Duodenal mucosa (tissue), 2 donors: ENCODE data around the gene RBM20.
"Not testable (repeated sequence)": the region's sequence is repeated elsewhere in the genome, so short reads cannot be mapped to it uniquely, and the experiment has no call there.

Experiments
- H3K27ac ChIP-seq: one replicate; pipeline ENCODE4 v1.7.0; 2013; ENCODE audit warnings: low read depth, low read length
- H3K27me3 ChIP-seq, 2 donors: one replicate each; pipeline ENCODE4 v1.7.0; 2013; ENCODE audit warnings: low read length in 2 of 2, control low read depth in 1 of 2; ENCODE audit not compliant: insufficient read depth in 2 of 2, control insufficient read depth in 1 of 2
- H3K36me3 ChIP-seq, 2 donors: one replicate each; pipeline ENCODE4 v1.7.0; 2013; ENCODE audit warnings: low read length in 2 of 2, control low read depth in 1 of 2; ENCODE audit not compliant: insufficient read depth in 2 of 2, control insufficient read depth in 1 of 2
- H3K4me1 ChIP-seq, 2 donors: one replicate each; pipeline ENCODE4 v1.7.0; 2013; ENCODE audit warnings: low read length in 2 of 2, control low read depth in 1 of 2; ENCODE audit not compliant: insufficient read depth in 2 of 2, control insufficient read depth in 1 of 2
- H3K4me3 ChIP-seq, 2 donors: one replicate each; pipeline ENCODE4 v1.7.0; 2013; ENCODE audit warnings: low read length in 2 of 2, low read depth in 1 of 2
- H3K9ac ChIP-seq, 2 donors: one replicate each; pipeline ENCODE4 v1.7.0; 2013; ENCODE audit warnings: low read length in 2 of 2, low read depth in 1 of 2
- H3K9me3 ChIP-seq, 2 donors: one replicate each; pipeline ENCODE4 v1.7.0; 2013; ENCODE audit warnings: low read length in 2 of 2, control low read depth in 1 of 2; ENCODE audit not compliant: control insufficient read depth in 1 of 2

The RBM20 gene

GRCh38 chr10:110613341-110613995, 30.7 kb upstream of the RBM20 start:
- Histone ChIP-seq H3K9me3 (no peaks in the 10 kb centered on the region), H3K4me3 (no peak overlapping the region), H3K4me1 (no peaks in the 10 kb centered on the region), H3K27ac (no peak overlapping the region), H3K36me3 (no peaks in the 10 kb centered on the region), H3K27me3 (no peaks in the 10 kb centered on the region), H3K9ac (no peak overlapping the region)

- H3K9me3 ChIP-seq, result no peaks in the 10 kb centered on the region
- H3K36me3 ChIP-seq, result no peaks in the 10 kb centered on the region
- no peaks in the 10 kb centered on the region for H3K4me1 ChIP-seq
- no peak overlapping the region for H3K4me3 ChIP-seq
- H3K27ac ChIP-seq, result no peak overlapping the region
- H3K9ac ChIP-seq, result no peak overlapping the region
- H3K27me3 ChIP-seq, result no peaks in the 10 kb centered on the region
Measured at GRCh38 chr10:110613996-110614495, 30.1 kb upstream of the RBM20 start.

GRCh38 chr10:110615057-110615747, 28.9 kb upstream of the RBM20 start:
- Histone ChIP-seq H3K4me3 (no peak overlapping the region), H3K9me3 (no peaks in the 10 kb centered on the region), H3K4me1 (no peaks in the 10 kb centered on the region), H3K27me3 (no peaks in the 10 kb centered on the region), H3K9ac (no peak overlapping the region), H3K36me3 (no peaks in the 10 kb centered on the region), H3K27ac (no peak overlapping the region)

- no peak overlapping the region for H3K27ac ChIP-seq
- H3K9me3 ChIP-seq, result no peaks in the 10 kb centered on the region
- H3K4me1 ChIP-seq, result no peaks in the 10 kb centered on the region
- H3K9ac ChIP-seq, result no peak overlapping the region
- no peaks in the 10 kb centered on the region for H3K36me3 ChIP-seq
- no peak overlapping the region for H3K4me3 ChIP-seq
- no peaks in the 10 kb centered on the region for H3K27me3 ChIP-seq
Measured at GRCh38 chr10:110616493-110617033, 27.6 kb upstream of the RBM20 start.

- H3K9ac ChIP-seq, result no peak overlapping the region
- no peaks in the 10 kb centered on the region for H3K9me3 ChIP-seq
- no peaks in the 10 kb centered on the region for H3K27me3 ChIP-seq
- no peaks in the 10 kb centered on the region for H3K36me3 ChIP-seq
- H3K27ac ChIP-seq, result no peak overlapping the region
- no peaks in the 10 kb centered on the region for H3K4me1 ChIP-seq
- H3K4me3 ChIP-seq, result no peak overlapping the region
Measured at GRCh38 chr10:110617425-110618229, 26.5 kb upstream of the RBM20 start.

- no peaks in the 10 kb centered on the region for H3K27me3 ChIP-seq
- no peaks in the 10 kb centered on the region for H3K4me1 ChIP-seq
- no peak overlapping the region for H3K4me3 ChIP-seq
- H3K9me3 ChIP-seq, result no peaks in the 10 kb centered on the region
- no peak overlapping the region for H3K9ac ChIP-seq
- no peaks in the 10 kb centered on the region for H3K36me3 ChIP-seq
- H3K27ac ChIP-seq, result no peak overlapping the region
Measured at GRCh38 chr10:110618230-110618610, 25.9 kb upstream of the RBM20 start.

- Histone ChIP-seq H3K36me3 (no peaks in the 10 kb centered on the region), H3K4me3 (no peak overlapping the region), H3K4me1 (no peaks in the 10 kb centered on the region), H3K9me3 (no peaks in the 10 kb centered on the region), H3K27ac (no peak overlapping the region), H3K9ac (no peak overlapping the region), H3K27me3 (no peaks in the 10 kb centered on the region)
Measured at GRCh38 chr10:110619514-110620397, 24.4 kb upstream of the RBM20 start.

- Histone ChIP-seq H3K27me3 (no peaks in the 10 kb centered on the region), H3K9ac (no peak overlapping the region), H3K9me3 (no peaks in the 10 kb centered on the region), H3K4me3 (no peak overlapping the region), H3K36me3 (no peaks in the 10 kb centered on the region), H3K4me1 (peaks cover 0 to 2% of the 10 kb centered on the region in 2 donors), H3K27ac (no peak overlapping the region)
Measured at GRCh38 chr10:110620398-110620719, 23.8 kb upstream of the RBM20 start.

- not testable (repeated sequence) for H3K9me3 ChIP-seq, H3K9ac ChIP-seq, H3K27ac ChIP-seq, H3K36me3 ChIP-seq, H3K4me1 ChIP-seq, H3K27me3 ChIP-seq, H3K4me3 ChIP-seq
Measured at GRCh38 chr10:110623316-110623715, 20.8 kb upstream of the RBM20 start.
